Measurements from ENCODE around the gene HIPK1.

Gene HIPK1

DNA sequence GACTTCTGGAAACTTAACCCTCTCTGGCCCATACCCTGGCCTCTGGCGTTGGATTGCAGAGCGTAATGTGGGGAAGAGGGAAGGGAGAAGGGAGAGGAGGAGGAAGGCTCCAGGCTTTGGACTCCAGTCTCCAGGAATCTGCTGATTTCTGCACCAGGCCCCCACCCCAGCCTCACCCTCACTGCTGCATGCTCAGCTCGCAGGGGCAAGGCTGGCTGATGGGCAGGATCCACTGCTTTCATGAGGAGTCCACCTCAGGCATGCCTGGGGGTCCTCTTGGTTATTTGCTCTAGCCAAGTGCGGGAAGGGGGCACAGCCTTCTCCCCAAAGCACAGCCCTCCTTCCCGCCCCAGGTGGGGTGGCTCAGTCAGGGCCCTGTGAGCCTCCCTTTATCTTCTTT is 53.8 kb downstream of the HIPK1 start:
- FAIRE-seq: no peak
- TF ChIP-seq, protein P1, sequence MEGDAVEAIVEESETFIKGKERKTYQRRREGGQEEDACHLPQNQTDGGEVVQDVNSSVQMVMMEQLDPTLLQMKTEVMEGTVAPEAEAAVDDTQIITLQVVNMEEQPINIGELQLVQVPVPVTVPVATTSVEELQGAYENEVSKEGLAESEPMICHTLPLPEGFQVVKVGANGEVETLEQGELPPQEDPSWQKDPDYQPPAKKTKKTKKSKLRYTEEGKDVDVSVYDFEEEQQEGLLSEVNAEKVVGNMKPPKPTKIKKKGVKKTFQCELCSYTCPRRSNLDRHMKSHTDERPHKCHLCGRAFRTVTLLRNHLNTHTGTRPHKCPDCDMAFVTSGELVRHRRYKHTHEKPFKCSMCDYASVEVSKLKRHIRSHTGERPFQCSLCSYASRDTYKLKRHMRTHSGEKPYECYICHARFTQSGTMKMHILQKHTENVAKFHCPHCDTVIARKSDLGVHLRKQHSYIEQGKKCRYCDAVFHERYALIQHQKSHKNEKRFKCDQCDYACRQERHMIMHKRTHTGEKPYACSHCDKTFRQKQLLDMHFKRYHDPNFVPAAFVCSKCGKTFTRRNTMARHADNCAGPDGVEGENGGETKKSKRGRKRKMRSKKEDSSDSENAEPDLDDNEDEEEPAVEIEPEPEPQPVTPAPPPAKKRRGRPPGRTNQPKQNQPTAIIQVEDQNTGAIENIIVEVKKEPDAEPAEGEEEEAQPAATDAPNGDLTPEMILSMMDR (IDR thresholded peaks at IDR 0.05; ENCODE audit: insufficient read depth, missing control alignments): no peak
- DNase-seq (ENCODE audit: insufficient read length, low spot score): no peak

DNA sequence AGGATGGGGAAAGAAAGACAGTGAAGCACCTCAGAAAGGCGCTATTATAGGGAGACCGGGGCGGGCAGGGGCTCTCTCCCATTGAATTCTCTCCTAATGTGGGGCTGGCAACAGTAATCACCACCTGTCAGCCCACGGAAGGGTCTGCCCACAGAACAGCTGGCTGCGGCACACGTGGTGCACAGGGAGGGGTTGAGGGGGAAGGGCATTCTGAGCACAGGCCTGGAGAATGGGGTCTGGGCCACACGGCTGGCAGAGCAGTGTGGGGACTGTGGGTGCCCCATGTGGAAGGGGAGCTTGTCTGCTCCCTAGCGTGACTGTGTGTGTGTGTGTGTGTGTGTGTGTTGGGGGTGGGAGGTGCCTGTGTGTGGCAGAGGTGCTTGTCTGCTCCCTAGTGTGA is 54.3 kb downstream of the HIPK1 start:
- TF ChIP-seq, protein P1 (IDR thresholded peaks at IDR 0.05; ENCODE audit: insufficient read depth, missing control alignments): no peak
- DNase-seq (ENCODE audit: insufficient read length, low spot score): no peak
- FAIRE-seq: no peak

DNA sequence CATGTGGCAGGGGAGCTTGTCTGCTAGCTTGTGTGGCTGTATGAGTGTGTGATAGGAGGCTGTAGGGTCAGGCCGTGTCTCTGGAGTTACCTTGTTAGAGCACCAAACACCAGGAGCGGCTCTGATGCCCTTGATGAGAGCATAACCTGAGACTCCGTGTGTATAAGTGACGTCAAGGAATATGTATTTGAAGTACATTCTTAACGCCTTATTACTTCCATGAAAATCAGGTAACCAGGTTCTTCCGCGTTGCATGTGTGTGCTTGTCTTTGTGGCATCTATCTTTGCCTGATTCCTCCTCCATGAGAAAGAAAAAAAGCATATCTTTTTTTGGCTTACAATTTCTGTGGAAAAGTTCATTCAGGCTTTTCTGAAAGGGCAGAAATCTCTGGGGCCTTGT is 54.7 kb downstream of the HIPK1 start:
- FAIRE-seq (no peak), DNase-seq (ENCODE audit: insufficient read length, low spot score) (no peak)
- TF ChIP-seq, protein P1 (IDR thresholded peaks at IDR 0.05; ENCODE audit: insufficient read depth, missing control alignments): no peak

- TF ChIP-seq, protein P1 (IDR thresholded peaks at IDR 0.05; ENCODE audit: insufficient read depth, missing control alignments): no peak
- FAIRE-seq (no peak), DNase-seq (ENCODE audit: insufficient read length, low spot score) (no peak)
Measured at GRCh38 chr1:113984710-113985109, 55.6 kb downstream of the HIPK1 start.

DNA sequence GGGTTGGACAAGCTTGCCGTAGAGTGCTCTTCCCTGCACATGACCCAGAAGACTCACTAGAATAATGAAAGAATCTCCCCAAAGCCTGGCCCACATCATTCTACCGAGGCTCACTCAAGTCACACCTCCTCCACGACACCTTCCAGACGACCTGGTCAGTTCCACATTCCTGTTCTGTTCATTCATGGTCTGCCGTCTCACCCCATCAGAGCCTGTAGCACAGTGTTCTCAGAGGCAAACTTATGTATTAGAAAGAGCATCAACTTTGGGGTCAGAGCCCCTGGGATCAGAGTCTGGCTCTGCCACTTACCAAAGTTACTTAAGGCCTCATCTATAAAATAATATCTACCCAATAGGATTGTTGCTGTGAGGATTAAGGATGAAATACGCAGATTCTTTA is 57.7 kb downstream of the HIPK1 start:
- DNase-seq (ENCODE audit: insufficient read length, low spot score) (no peak), FAIRE-seq (no peak)
- TF ChIP-seq, protein P1 (IDR thresholded peaks at IDR 0.05; ENCODE audit: insufficient read depth, missing control alignments): no peak

- TF ChIP-seq, protein P1 (IDR thresholded peaks at IDR 0.05; ENCODE audit: insufficient read depth, missing control alignments): no peak
- no peak for DNase-seq (ENCODE audit: insufficient read length, low spot score)
- FAIRE-seq: no peak
Measured at GRCh38 chr1:113987259-113987658, 58.1 kb downstream of the HIPK1 start.

DNA sequence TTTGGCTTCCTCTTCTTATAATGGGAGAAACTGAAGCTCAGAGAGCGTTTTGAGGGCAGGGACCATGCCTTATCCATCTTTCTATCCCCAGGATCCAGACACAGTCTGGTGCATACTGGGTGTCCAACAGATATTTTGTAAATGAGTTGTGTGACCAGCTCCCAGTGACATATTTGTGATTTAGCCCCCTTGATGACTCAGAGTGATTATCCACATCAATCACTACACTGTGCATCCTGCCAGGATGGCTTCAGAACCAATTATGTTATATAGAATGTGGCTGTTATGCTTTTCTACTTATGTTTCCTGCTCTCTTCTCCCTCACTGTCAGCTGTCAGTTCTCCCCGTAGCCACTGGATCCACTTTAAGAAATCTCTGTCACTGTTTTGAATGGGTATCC is 61.4 kb downstream of the HIPK1 start:
- TF ChIP-seq, protein P1 (IDR thresholded peaks at IDR 0.05; ENCODE audit: insufficient read depth, missing control alignments): no peak
- DNase-seq (ENCODE audit: insufficient read length, low spot score) (no peak), FAIRE-seq (no peak)
